ENCODE data around the gene CREB5. TPM values are rescaled to one million over a fixed set of nuclear protein-coding genes. Genes with fewer than 3 reads are reported as not detected.

CREB5 gene
- total RNA-seq, 4 donors from 2014 or later = 0.88 to 31.4 (median 15.9) TPM

GRCh38 chr7:28776463-28777157, 364.3 kb downstream of the CREB5 start:
- Histone ChIP-seq H3K36me3 (no peaks in the 10 kb centered on the region), H3K4me1 (no peaks in the 10 kb centered on the region), H3K4me3 (no peak overlapping the region), H3K9me3 (no peaks in the 10 kb centered on the region), H3K27me3 (no peaks in the 10 kb centered on the region), H3K27ac (no peak overlapping the region)
- DNase-seq = no peak
- TF ChIP-seq POLR2A (IDR thresholded peaks at IDR 0.05) (no peak), CTCF (IDR thresholded peaks at IDR 0.05) (no peak)

- TF ChIP-seq CTCF (IDR thresholded peaks at IDR 0.05) (no peak), POLR2A (IDR thresholded peaks at IDR 0.05) (no peak)
- Histone ChIP-seq H3K4me3 (no peak overlapping the region), H3K27ac (no peak overlapping the region), H3K9me3 (no peaks in the 10 kb centered on the region), H3K27me3 (no peaks in the 10 kb centered on the region), H3K4me1 (no peaks in the 10 kb centered on the region), H3K36me3 (no peaks in the 10 kb centered on the region)
- DNase-seq = no peak
Observed at GRCh38 chr7:28778786-28779185, 366.5 kb downstream of the CREB5 start.

- no peaks in the 10 kb centered on the region for H3K27me3 ChIP-seq
- H3K36me3 ChIP-seq = no peaks in the 10 kb centered on the region
- H3K9me3 ChIP-seq = no peaks in the 10 kb centered on the region
- H3K4me1 ChIP-seq = peaks cover 0 to 6% (median 0%) of the 10 kb centered on the region in 4 donors
- no peak overlapping the region for H3K27ac ChIP-seq
- DNase-seq = no peak
- no peak for TF ChIP-seq POLR2A (IDR thresholded peaks at IDR 0.05)
- TF ChIP-seq CTCF (IDR thresholded peaks at IDR 0.05) = no peak
- H3K4me3 ChIP-seq = no peak overlapping the region
Observed at GRCh38 chr7:28779954-28780353, 367.6 kb downstream of the CREB5 start.

GRCh38 chr7:28782362-28782761, 370.0 kb downstream of the CREB5 start:
- TF ChIP-seq CTCF (IDR thresholded peaks at IDR 0.05) = no peak
- TF ChIP-seq POLR2A (IDR thresholded peaks at IDR 0.05) = no peak
- peaks cover 0 to 6% (median 0%) of the 10 kb centered on the region in 4 donors for H3K4me1 ChIP-seq

GRCh38 chr7:28784171-28784902, 372.0 kb downstream of the CREB5 start:
- Histone ChIP-seq H3K27me3 (no peaks in the 10 kb centered on the region), H3K9me3 (no peaks in the 10 kb centered on the region), H3K4me1 (peaks cover 0 to 6% (median 0%) of the 10 kb centered on the region in 4 donors), H3K4me3 (no peak overlapping the region), H3K27ac (no peak overlapping the region), H3K36me3 (no peaks in the 10 kb centered on the region)
- DNase-seq = no peak
- TF ChIP-seq POLR2A (IDR thresholded peaks at IDR 0.05) (no peak), CTCF (IDR thresholded peaks at IDR 0.05) (no peak)

More at GRCh38 chr7:28782362-28782761, 370.0 kb downstream of the CREB5 start:
- DNase-seq = no peak
- Histone ChIP-seq H3K36me3 (no peaks in the 10 kb centered on the region), H3K27ac (no peak overlapping the region), H3K9me3 (no peaks in the 10 kb centered on the region), H3K27me3 (no peaks in the 10 kb centered on the region), H3K4me3 (no peak overlapping the region)
